HCEC 1CT (cell line): Measurements from ENCODE around the gene TMEM94.
"Not testable (repeated sequence)": the region's sequence is repeated elsewhere in the genome, so short reads cannot be mapped to it uniquely, and the experiment has no call there.

Source experiments
- DNase-seq: peaks from one replicate; pipeline ENCODE4 v3.0.0-alpha.2; 2017

The TMEM94 gene

DNA sequence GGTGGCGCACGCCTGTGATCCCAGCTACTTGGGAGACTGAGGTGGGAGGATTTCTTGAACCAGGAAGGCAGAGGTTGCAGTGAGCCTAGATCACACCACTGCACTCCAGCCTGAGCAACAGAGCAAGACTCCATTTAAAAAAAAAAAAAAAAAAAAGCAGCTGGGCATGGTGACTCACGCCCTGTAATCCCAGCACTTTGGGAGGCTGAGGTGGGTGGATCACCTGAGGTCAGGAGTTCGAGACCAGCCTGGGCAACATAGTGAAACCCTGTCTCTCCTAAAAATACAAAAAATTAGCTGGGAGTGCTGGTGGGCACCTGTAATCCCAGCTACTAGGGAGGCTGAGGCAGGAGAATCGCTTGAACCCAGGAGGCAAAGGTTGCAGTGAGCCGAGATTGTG is 10.5 kb upstream of the TMEM94 start:
- not testable (repeated sequence) for DNase-seq

DNA sequence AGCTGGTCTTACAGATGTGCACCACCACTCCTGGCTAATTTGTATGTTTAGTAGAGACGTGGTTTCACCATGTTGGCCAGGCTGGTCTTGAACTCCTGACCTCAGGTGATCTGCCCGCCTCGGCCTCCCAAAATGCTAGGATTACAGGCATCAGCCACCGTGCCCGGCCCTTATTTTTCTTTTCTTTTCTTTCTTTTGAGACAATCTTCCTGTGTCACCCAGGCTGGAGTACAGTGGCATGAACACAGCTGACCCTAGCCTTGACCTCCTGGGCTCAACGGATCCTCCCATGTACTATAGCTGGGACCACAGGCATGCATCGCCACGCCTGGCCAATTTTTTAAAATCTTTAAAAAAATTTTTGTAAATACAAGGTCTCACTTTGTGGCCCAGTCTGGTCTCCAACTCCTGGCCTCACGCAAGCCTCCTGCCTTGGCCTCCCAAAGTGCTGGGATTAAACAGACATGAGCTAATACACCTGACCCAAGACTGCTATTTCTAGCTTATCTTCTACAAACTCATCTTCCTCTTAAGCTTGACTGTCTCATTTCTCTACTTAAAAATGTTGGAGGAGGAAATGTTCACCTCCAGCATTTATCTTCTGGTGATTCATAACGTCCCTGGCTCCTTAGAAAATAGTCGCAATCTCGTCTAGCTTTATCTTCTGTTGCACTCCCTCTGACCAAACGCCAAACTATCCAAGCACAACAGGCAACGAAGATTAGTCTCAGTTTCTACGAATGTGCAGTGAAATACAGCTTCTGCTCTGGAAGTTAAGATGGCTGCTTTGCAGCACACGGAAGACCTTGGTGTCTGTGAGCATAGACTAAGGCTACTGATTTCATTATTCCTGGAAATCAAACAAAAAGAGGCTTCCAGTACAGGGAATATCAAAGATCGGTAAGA is 8.2 kb upstream of the TMEM94 start:
- DNase-seq: no peak

DNA sequence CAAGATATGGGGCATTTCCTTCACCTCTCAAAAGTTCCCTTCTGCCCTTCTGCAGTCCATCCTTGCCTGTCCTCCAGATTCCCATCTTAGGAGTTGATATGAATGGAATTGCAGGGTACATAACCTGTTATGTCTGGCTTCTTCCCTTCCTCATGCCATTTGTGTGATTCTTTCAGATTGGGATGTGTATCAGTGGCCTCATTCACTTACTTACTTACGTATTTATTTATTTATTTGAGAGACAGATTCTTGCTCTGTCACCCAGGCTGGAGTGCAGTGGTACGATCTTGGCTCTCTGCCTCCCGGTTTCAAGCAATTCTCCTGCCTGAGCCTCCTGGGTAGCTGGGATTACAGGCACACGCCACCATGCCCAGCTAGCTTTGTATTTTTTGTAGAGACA is 6.2 kb upstream of the TMEM94 start:
- DNase-seq: no peak

DNA sequence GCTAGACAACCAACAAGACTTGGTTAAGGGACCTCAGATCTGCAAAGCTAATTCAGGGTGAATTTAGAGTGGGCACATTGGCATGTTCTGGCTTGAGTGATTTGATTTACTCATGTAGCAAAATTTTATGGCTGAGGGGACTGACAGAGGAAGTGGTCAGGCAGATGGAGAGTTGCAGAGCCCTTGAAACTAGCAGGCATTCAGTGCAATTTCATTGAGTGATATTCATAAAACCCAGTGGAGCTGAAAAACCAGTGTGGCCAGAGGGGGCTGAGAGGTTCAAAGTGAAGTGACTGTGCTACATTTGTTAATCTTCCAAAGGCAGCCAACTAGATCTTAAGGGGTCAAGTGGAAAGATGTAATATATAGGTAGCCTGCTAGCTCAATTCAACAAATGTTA is 2.2 kb upstream of the TMEM94 start:
- no peak for DNase-seq

DNA sequence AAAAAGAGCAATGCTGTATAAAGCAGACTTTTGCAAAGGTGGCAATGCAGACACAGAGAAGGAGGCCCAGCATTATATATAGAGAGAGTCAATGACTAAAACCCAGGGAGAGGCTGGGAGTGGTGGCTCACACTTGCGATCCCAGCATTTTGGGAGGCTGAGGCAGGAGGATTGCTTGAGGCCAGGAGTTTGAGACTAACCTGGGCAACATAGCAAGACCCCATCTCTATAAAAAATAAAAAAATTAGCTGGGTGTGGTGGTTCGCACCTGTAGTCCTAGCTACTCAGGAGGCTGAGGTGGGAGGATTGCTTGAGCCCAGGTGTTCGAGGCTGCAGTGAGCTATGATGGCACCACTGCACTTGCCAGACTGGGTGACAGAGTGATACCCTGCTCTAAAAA is 1.8 kb upstream of the TMEM94 start:
- not testable (repeated sequence) for DNase-seq

DNA sequence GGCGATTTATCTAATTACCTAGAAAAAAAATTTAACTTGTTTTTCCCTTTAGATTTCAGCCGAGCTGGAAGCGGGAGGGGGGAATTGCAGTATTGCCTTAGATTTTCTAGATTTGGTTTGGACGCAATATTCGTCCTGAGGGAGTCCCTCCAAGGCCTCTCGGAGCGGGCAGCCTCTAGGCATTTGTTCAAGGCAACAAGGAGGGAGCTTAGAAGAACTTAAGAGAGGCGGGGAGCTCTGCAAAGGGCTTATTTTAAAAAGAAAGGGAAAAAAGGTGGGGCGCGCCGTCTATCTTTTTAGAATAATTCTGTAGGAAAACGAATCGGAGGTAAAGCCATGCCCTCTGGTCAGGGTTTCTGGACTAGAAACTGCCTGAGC is 407 bp upstream of the TMEM94 start:
- no peak for DNase-seq

DNA sequence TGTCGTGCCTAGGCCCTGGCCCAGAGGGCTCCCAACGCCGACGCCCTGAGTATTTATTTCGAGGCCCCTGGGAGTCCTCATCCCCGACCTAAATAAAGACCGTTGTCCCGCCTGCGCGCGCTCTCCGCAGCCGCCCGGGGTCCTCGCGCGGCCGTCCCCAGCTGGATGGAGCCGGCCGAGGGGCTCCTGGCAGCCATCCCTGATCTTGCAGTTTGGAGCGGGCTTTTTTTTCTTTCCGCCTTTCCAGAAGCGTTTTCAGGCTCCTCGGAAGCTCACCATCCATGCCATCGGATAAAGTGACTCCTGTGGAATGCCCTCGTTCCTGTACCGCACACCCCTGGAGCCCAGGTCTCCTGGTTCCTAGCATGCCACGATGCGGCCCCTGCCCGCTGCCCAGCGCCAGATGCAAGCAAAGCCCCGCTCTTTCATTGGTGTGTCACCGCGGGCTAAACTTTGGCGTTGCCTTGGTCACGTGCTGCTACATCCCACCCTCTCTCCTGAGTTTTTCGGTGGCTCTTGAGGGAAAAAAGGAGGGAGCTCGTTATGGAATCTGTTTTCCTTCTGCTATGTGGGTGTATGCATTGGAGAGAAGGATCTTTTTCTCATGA is 716 bp downstream of the TMEM94 start:
- no peak for DNase-seq

DNA sequence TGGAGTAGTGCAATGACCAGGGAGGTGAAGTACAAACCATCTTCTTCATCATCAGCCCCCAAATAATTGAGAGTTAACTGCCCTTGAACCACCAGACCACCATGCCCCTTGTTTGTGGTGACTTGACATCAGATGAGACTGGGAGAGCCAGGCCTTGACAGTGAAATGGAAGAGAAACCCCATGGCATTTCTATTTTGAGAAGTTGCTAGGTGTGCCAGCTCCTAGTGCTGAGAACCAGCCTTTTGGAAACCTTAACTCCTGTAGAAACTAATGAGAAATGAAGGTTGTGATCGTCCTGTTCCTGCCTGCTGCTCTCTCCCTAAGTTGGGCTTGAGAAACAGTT is 2.8 kb downstream of the TMEM94 start:
- DNase-seq: no peak

DNA sequence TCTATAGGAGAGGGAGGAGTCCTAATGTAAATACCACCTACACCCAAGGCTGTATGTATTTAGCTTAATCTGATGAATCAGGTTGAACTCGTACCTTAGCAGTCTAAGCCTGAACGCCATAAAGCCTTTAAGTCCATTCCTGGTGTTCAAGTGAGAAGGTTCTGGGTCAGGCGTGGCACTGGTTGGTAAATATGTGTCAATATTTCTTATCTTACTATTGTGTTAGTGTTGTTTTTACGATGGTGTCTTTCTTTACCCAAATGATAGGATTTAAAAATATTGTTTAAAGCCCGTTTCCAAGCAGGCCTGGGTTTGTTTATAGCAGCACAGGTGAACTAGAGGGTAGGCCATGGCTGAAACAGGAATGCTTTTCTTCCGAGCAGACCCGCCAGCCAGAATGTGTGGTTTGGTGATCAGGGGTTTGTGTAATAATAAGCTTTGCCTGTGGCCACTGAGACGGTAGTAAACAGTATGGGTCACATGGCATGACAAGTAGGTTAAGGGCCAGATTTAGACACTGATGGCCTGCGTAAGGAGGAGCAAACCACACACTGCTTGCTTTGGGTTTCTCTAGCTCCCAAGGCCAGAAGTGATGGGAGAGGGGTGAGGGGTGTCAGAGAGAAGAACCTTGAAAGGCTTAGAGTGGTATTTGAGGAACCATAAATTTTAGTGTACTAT is 3.3 kb downstream of the TMEM94 start:
- DNase-seq: no peak

DNA sequence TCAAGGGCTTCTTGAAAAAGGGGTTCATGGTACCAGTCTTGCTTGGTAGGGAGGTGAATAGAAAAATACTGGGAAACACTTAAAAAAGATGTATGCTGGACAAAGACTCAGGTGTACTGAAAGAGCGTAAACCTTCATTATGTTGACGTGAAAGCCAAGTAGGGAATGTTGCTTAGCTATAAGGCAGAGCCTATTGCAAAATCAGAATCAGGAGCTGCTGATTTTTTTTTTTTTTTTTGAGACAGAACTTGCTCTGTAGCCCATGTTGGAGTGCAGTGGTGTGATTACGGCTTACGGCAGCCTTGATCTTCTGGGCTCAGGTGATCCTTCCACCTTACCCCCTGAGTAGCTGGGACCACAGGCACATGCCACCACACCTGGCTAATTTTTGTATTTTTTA is 3.9 kb downstream of the TMEM94 start:
- no peak for DNase-seq

DNA sequence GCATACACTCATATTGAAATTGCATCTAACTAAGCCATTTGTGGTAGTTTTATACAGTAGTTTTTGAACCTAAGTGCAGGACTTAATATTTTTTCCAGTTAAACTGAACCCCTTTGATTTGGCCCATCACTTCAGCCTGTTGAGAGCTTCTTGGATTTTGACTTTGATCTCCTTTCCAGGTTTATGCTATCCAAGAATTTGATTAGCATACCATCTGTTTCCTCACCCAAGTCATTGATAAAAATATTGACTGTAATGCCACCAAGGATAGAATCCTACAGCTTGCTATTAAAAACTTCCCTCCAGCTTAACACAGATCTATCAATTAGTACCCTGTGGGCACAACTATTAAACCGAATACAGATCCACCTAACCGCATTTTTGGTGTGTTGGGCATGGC is 7.2 kb downstream of the TMEM94 start:
- no peak for DNase-seq

DNA sequence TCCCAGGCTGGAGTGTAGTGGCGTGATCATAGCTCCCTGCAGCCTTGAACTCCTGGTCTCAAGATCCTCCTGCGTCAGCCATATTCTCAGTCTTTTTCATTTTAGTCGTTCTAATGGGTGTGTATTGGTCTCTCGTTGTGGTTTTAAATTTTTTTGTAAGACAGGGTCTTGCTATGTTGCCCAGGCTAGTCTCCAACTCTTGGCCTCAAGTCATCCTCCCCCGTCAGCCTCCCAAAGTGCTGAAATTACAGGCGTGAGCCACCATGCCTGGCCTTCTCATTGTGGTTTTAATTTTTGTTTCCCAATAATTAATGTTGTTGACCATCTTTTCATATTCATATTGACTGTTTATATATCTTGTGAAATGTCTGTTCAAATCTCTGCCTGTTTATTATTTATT is 8.6 kb downstream of the TMEM94 start:
- DNase-seq: no peak

DNA sequence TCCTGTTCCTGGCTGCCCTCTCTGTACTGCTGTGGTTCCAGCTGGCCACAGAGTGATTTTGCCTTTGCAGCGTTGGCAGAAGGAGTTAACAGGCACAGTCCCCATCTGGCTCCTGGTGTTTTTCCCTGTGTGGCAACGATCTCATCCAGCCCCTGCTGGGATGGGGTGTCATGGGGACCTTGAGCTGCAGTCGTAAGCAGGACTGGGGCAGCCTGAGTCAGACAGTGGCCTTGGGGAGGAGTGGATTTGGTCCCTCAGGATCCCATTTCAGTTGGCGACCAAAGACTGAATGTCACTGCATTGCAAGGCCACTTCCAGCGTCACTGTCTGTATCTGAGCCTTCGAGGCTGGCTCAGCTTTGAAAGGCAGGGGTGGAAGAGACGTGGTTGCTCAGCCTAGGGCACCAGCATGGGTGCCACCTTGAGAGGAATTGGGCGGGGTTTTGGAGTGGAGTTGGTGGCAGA is 11.9 kb downstream of the TMEM94 start:
- no peak for DNase-seq

DNA sequence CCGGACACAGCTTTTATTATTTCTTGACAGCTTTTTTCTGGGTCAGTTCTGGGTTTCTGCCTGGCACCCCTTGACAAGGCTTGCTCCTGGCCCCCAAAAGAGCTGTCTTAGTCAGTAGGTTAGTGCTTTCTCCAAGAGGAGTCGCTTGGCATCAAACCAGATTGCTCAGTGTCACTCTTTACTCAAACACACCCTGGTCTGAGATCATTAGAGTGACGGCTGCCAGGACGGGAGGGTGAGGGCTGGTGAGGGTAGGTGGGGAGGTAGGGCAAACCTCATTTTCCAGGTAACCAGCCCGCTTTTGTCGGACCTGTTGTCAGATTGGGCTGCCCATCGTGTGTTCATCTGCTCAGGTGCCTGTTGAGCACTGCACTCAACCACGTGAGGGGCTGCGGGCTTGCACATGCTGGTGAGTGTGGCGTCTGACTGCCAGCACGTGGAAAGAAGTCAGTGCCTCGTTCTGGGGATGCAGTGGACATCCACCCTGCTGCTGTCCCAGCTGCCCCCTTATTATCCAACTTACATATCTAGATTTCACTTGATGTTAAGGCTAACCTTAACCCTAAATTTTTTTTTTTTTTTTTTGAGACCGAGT is 12.4 kb downstream of the TMEM94 start:
- DNase-seq: no peak

DNA sequence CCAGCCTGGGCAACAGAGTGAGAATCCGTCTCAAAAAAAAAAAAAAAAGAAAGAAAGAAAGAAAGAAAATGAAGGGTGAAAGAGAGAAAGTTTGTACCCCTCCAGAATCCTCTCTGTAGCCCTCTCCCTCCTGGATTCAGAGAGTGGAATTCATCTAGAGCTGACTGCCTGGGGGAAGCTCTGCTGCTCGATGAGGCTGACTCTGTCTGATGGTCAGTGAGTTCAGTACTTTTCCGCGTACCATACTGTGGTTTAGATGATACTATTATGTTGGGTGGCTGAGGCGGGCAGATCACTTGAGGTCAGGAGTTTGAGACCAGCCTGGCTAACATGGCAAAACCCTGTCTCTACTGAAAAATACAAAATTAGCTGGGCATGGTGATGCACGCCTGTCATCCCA is 14.8 kb downstream of the TMEM94 start:
- DNase-seq: no peak

DNA sequence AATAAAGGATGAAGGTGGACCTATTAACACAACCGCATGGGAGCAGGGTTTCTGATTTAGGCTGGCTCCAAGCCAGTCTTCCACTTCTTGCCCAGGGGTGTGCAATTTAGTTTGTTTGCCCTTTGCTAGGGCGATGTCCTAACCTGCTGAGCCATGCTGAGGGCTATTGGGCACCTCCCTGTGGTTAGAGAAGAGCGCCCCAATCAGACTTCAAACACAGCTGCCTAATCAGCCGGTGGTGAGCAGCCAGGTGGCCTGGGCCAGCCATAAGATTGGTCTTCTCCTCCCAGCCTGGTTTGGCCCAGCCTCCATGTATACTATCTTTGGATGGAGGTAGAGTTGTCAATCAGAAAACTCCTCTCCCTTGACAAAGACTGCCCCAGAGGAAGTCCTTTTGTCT is 15.7 kb downstream of the TMEM94 start:
- no peak for DNase-seq

DNA sequence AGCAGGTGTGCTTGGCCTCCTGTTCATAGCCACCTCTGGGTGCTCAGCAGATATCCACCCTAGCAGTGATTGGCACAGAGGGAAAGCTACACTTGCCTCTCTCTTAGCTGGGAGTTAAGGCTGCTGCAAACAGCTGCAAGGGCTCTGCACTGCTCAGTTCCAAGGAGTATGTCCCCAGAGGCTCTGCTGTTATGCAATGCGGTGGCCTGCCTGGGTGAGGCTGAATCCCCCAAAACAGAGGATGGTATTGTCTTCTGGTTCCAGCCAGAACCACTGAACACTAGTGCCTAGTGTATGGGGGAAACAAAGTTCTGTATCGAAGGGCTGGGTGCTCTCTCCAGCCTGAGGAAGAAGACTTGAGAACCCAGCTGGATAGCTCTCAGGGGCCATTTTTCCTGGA is 16.8 kb downstream of the TMEM94 start:
- DNase-seq: no peak

DNA sequence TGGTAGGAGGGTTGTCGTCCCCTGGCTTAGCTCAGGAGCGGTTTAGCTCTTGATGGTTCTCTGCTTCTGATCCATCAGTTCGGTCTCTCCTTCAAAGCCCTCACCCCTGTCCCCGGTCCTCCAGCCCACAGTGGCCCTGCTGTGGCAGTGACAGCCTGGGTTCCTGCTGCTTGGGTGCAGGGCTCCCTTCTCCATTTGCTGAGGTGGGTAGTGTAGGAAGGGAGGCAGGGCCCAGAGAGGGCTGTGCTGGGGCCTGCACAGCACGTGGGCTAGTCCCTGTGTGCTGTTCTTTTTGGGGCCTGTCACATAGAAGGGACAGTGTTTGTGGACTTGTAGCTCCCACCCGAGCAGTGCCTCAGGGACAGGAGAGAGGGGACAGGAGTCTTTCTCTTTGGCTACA is 18.3 kb downstream of the TMEM94 start:
- DNase-seq: no peak

DNA sequence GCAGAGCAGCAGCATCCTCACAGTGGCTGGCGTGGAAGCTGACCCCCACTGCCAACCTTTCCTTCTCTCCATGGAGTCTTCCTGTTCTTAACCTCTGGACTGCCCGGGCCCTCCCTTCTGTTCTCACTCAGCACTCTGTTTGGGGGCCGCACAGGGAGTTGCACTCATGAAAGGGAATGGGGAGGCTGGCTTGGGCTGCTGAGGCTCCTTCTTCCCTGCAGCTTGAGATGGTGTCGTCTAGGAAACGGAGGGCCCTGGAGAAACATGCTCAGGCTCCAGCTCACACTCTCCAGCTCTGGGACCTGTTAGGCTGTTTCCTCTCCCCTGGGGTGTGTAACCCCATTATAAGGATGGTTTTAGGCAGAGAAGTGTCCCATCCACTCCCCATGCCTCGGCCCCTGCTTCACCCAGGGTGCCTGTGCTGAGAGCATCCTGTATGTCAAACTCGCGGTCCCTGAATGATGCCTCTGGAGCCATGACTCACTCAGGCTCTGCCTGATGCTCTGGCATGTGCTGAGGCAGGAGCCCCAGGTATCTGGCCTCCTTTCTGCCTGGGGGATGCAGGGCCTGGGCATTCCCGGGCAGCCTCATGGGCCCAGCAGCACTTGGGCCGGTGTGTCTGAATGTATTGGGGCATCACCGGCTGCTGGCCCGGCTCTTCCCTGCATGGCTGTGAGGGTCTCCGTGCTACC is 18.9 kb downstream of the TMEM94 start:
- DNase-seq: no peak

DNA sequence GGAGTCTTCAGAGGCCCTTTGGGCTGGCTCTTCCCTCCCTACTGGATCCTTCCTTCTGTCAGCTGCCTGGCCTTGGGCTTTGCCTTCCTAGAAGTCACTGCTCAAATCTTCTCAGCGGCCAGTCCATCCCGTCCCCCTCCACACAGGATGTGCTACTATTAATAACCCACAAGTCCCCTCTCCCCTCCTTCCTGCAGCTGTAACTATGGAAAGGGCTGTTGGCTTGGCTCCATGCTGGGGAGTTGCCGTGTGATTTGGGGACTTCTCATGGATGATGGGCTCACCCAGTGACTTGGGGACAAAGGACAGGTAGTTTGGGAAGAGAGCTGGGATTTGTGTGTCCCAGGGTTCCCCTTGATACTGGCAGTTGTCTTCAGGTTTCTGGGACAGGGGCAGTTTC is 19.4 kb downstream of the TMEM94 start:
- DNase-seq: no peak

DNA sequence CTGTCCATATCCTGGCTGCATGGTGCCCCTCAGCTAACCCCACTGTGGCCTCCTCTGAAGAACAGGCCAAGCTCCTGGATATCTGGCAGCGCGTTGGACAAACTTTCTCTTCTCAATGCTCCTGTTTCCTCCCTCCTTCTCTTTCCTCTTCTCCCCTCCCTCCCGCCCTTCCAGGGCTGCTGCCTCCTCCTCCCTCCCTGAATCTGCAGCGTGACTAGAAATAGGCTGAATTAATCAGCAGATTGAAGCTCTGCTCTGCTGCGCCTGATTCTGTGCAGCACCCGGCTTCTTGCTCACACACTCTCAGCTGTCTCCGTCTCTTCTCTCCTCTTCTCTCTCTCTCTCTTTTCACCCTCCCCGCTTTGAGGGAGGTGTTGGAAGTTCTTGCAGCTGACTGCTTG is 19.8 kb downstream of the TMEM94 start:
- DNase-seq: no peak

DNA sequence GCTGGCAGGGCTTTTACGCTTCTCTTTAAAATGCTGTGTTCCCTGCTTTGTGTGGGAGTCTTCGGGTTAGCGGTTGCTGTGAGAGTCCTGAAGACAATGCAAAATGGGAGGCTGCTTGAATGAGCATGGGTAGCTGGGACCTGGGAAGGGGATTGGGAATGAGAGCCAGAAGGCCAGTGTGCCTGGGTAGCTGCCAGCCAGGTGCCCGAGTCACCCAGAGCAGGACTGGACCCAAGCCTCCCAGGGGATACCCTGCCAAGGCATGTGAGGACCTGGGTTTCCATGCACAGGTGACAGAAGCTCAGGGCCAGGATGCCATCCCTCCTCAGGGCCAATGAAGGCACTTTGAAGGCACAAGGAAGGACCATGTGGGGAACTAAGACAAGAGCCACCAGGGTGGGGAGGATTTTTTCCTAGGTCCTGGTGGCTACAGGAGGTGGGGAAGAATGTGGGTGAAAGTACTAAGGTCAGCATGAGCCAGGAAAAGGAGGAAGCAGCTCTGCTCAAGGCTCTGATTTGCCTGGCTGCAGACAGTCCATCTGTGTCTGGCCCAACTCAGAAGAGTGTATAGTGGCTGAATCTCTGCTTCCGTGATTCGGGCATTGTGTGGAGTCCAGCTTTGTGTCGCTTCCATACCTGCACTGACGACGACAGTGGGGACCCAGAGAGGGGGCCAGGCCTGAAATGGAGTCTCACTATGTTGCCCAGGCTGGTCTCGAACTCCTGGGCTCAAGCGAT is 20.5 kb downstream of the TMEM94 start:
- DNase-seq: no peak
